Activated naive CD8-positive, alpha-beta T cell treated with anti-CD3 and anti-CD28 coated beads, Interleukin-2, amount 50 U/mL, for 24 hours (primary cell): ENCODE results near the gene HIPK2.

Experiments used
- ATAC-seq: fragments of 150-1000 bp; cut with Tn5 transposase; one replicate; pipeline ENCODE4 v1.10.0; 2021
- DNase-seq: peaks from one replicate; pipeline ENCODE4 v3.0.0; 2021
- H3K27ac Mint-ChIP-seq: one replicate; pipeline ENCODE4 v1.8.0; 2021; ENCODE audit warnings: mild to moderate bottlenecking, mixed read lengths
- H3K27me3 Mint-ChIP-seq: one replicate; pipeline ENCODE4 v1.8.0; 2021; ENCODE audit warnings: mixed read lengths
- H3K36me3 Mint-ChIP-seq: one replicate; pipeline ENCODE4 v1.8.0; 2021; ENCODE audit warnings: low read depth, mixed read lengths
- H3K4me1 Mint-ChIP-seq: one replicate; pipeline ENCODE4 v1.8.0; 2021; ENCODE audit warnings: mixed read lengths
- H3K4me3 Mint-ChIP-seq: one replicate; pipeline ENCODE4 v1.8.0; 2021; ENCODE audit warnings: mild to moderate bottlenecking, moderate library complexity, mixed read lengths
- H3K9me3 Mint-ChIP-seq: one replicate; pipeline ENCODE4 v1.8.0; 2021; ENCODE audit warnings: mixed read lengths

Gene HIPK2

GRCh38 chr7:139536152-139536551 lies 241.6 kb downstream of the HIPK2 start:
- no peaks in the 10 kb centered on the region for H3K4me1 Mint-ChIP-seq
- no peaks in the 10 kb centered on the region for H3K36me3 Mint-ChIP-seq
- no peak for DNase-seq
- no peak overlapping the region for H3K27ac Mint-ChIP-seq
- no peaks in the 10 kb centered on the region for H3K9me3 Mint-ChIP-seq
- ATAC-seq, result no peak
- no peaks in the 10 kb centered on the region for H3K27me3 Mint-ChIP-seq
- no peak overlapping the region for H3K4me3 Mint-ChIP-seq

GRCh38 chr7:139534966-139535651 lies 242.7 kb downstream of the HIPK2 start:
- Mint-ChIP-seq H3K9me3 (no peaks in the 10 kb centered on the region), H3K4me3 (no peak overlapping the region), H3K36me3 (no peaks in the 10 kb centered on the region), H3K4me1 (no peaks in the 10 kb centered on the region), H3K27ac (no peak overlapping the region), H3K27me3 (no peaks in the 10 kb centered on the region)
- DNase-seq (no peak), ATAC-seq (no peak)

GRCh38 chr7:139534096-139534495 lies 243.7 kb downstream of the HIPK2 start:
- H3K27ac Mint-ChIP-seq, result no peak overlapping the region
- no peaks in the 10 kb centered on the region for H3K9me3 Mint-ChIP-seq
- no peaks in the 10 kb centered on the region for H3K27me3 Mint-ChIP-seq
- DNase-seq (no peak), ATAC-seq (no peak)
- H3K4me1 Mint-ChIP-seq, result no peaks in the 10 kb centered on the region
- no peaks in the 10 kb centered on the region for H3K36me3 Mint-ChIP-seq
- no peak overlapping the region for H3K4me3 Mint-ChIP-seq

GRCh38 chr7:139532636-139533155 lies 245.1 kb downstream of the HIPK2 start:
- no peak overlapping the region for H3K4me3 Mint-ChIP-seq
- no peak for ATAC-seq
- no peaks in the 10 kb centered on the region for H3K27me3 Mint-ChIP-seq
- no peaks in the 10 kb centered on the region for H3K9me3 Mint-ChIP-seq
- H3K27ac Mint-ChIP-seq, result no peak overlapping the region
- DNase-seq, result no peak
- no peaks in the 10 kb centered on the region for H3K4me1 Mint-ChIP-seq
- H3K36me3 Mint-ChIP-seq, result no peaks in the 10 kb centered on the region

GRCh38 chr7:139531094-139531493 lies 246.7 kb downstream of the HIPK2 start:
- no peaks in the 10 kb centered on the region for H3K9me3 Mint-ChIP-seq
- no peak overlapping the region for H3K27ac Mint-ChIP-seq
- H3K4me3 Mint-ChIP-seq, result no peak overlapping the region
- DNase-seq, result no peak
- H3K27me3 Mint-ChIP-seq, result peaks cover 3% of the 10 kb centered on the region
- no peaks in the 10 kb centered on the region for H3K36me3 Mint-ChIP-seq
- H3K4me1 Mint-ChIP-seq, result peaks cover 5% of the 10 kb centered on the region
- no peak for ATAC-seq

- DNase-seq (no peak), ATAC-seq (no peak)
- Mint-ChIP-seq H3K4me1 (peaks cover 7% of the 10 kb centered on the region), H3K27me3 (peaks cover 33% of the 10 kb centered on the region), H3K36me3 (no peaks in the 10 kb centered on the region), H3K4me3 (no peak overlapping the region), H3K27ac (no peak overlapping the region), H3K9me3 (no peaks in the 10 kb centered on the region)
Observed at GRCh38 chr7:139526578-139527544, 250.9 kb downstream of the HIPK2 start.

GRCh38 chr7:139525750-139526149 lies 252.0 kb downstream of the HIPK2 start:
- Mint-ChIP-seq H3K9me3 (no peaks in the 10 kb centered on the region), H3K36me3 (no peaks in the 10 kb centered on the region), H3K27ac (no peak overlapping the region), H3K27me3 (peaks cover 43% of the 10 kb centered on the region), H3K4me3 (no peak overlapping the region), H3K4me1 (peaks cover 7% of the 10 kb centered on the region)
- ATAC-seq (no peak), DNase-seq (no peak)

GRCh38 chr7:139525239-139525638 lies 252.6 kb downstream of the HIPK2 start:
- ATAC-seq, result peak; percentile 13

GRCh38 chr7:139523968-139524815 lies 253.6 kb downstream of the HIPK2 start:
- ATAC-seq (no peak), DNase-seq (no peak)
- Mint-ChIP-seq H3K4me3 (no peak overlapping the region), H3K27me3 (peaks cover 43% of the 10 kb centered on the region), H3K4me1 (peaks cover 7% of the 10 kb centered on the region), H3K27ac (no peak overlapping the region), H3K36me3 (no peaks in the 10 kb centered on the region), H3K9me3 (no peaks in the 10 kb centered on the region)

More at GRCh38 chr7:139525239-139525638, 252.6 kb downstream of the HIPK2 start:
- DNase-seq, result no peak
- Mint-ChIP-seq H3K36me3 (no peaks in the 10 kb centered on the region), H3K9me3 (no peaks in the 10 kb centered on the region), H3K27ac (no peak overlapping the region), H3K4me3 (no peak overlapping the region), H3K27me3 (peaks cover 43% of the 10 kb centered on the region), H3K4me1 (peaks cover 7% of the 10 kb centered on the region)

- ATAC-seq, result no peak
Observed at GRCh38 chr7:139523199-139523941, 254.4 kb downstream of the HIPK2 start, which contains the start of gene CLEC2L. CLEC2L (plus strand) TSS chr7:139523685; CDS start chr7:139523928, 243 bp downstream.

GRCh38 chr7:139522830-139523198 lies 255.0 kb downstream of the HIPK2 start:
- DNase-seq, result no peak
- peak overlapping the region; percentile 34 for H3K4me3 Mint-ChIP-seq
- peaks cover 43% of the 10 kb centered on the region for H3K27me3 Mint-ChIP-seq

More at GRCh38 chr7:139523199-139523941, 254.4 kb downstream of the HIPK2 start, which contains the start of gene CLEC2L:
- H3K9me3 Mint-ChIP-seq, result no peaks in the 10 kb centered on the region
- H3K36me3 Mint-ChIP-seq, result no peaks in the 10 kb centered on the region
- peak within 1 kb of the TSS; percentile 34 for H3K4me3 Mint-ChIP-seq
- DNase-seq, result no peak
- H3K4me1 Mint-ChIP-seq, result peaks cover 7% of the 10 kb centered on the region
- H3K27me3 Mint-ChIP-seq, result peaks cover 43% of the 10 kb centered on the region
- H3K27ac Mint-ChIP-seq, result no peak within 1 kb of the TSS

GRCh38 chr7:139521439-139521838 lies 256.4 kb downstream of the HIPK2 start:
- no peaks in the 10 kb centered on the region for H3K36me3 Mint-ChIP-seq
- no peak for DNase-seq
- no peak for ATAC-seq
- H3K4me3 Mint-ChIP-seq, result no peak overlapping the region
- H3K4me1 Mint-ChIP-seq, result peaks cover 2% of the 10 kb centered on the region
- no peak overlapping the region for H3K27ac Mint-ChIP-seq
- H3K9me3 Mint-ChIP-seq, result no peaks in the 10 kb centered on the region
- peaks cover 40% of the 10 kb centered on the region for H3K27me3 Mint-ChIP-seq

More at GRCh38 chr7:139522830-139523198, 255.0 kb downstream of the HIPK2 start:
- H3K36me3 Mint-ChIP-seq, result no peaks in the 10 kb centered on the region
- no peak overlapping the region for H3K27ac Mint-ChIP-seq
- H3K4me1 Mint-ChIP-seq, result peaks cover 7% of the 10 kb centered on the region
- no peaks in the 10 kb centered on the region for H3K9me3 Mint-ChIP-seq
- ATAC-seq, result no peak

- ATAC-seq, result no peak
- Mint-ChIP-seq H3K27me3 (no peaks in the 10 kb centered on the region), H3K36me3 (no peaks in the 10 kb centered on the region)
Observed at GRCh38 chr7:139515266-139515665, 262.5 kb downstream of the HIPK2 start.

More at GRCh38 chr7:139515266-139515665, 262.5 kb downstream of the HIPK2 start:
- H3K4me1 Mint-ChIP-seq, result no peaks in the 10 kb centered on the region
- H3K4me3 Mint-ChIP-seq, result no peak overlapping the region
- H3K27ac Mint-ChIP-seq, result no peak overlapping the region
- no peak for DNase-seq
- H3K9me3 Mint-ChIP-seq, result no peaks in the 10 kb centered on the region
